DOHH2 (cell line): ENCODE measurements around the gene GTF3C1.

Experiments used
- H3F3A ChIP-seq: fragments of 200-600 bp; sonication (generic), shearing (Covaris generic); 2 replicates; pipeline ENCODE4 v1.6.0; 2016; ENCODE audit warnings: antibody characterized with exemption, mild to moderate bottlenecking; ENCODE audit not compliant: control insufficient read depth, insufficient read depth
- H3K27ac ChIP-seq: fragments of 200-600 bp; sonication (generic); 2 replicates; pipeline ENCODE4 v1.5.1; 2014; ENCODE audit warnings: low read depth, mild to moderate bottlenecking, low read length, moderate library complexity
- H3K27me3 ChIP-seq: fragments of 200-600 bp; sonication (generic); 2 replicates; pipeline ENCODE4 v1.6.1; 2014; ENCODE audit warnings: mild to moderate bottlenecking, low read length, mixed read lengths; ENCODE audit not compliant: control insufficient read depth
- H3K36me3 ChIP-seq: fragments of 200-600 bp; sonication (generic); 2 replicates; pipeline ENCODE4 v1.6.1; 2014; ENCODE audit warnings: mild to moderate bottlenecking, low read length, moderate library complexity, mixed read lengths; ENCODE audit not compliant: control insufficient read depth
- H3K4me1 ChIP-seq: fragments of 200-600 bp; sonication (generic); 2 replicates; pipeline ENCODE4 v1.6.1; 2014; ENCODE audit warnings: mild to moderate bottlenecking, low read length, mixed read lengths; ENCODE audit not compliant: control insufficient read depth
- H3K4me2 ChIP-seq: fragments of 200-600 bp; sonication (generic); 2 replicates; pipeline ENCODE4 v1.6.0; 2014; ENCODE audit warnings: mild to moderate bottlenecking, low read length, moderate library complexity
- H3K4me3 ChIP-seq: fragments of 200-600 bp; sonication (generic); 2 replicates; pipeline ENCODE4 v1.5.1; 2014; ENCODE audit warnings: mild to moderate bottlenecking, low read length, mixed read lengths
- H3K79me2 ChIP-seq: fragments of 200-600 bp; sonication (generic); 2 replicates; pipeline ENCODE4 v1.6.1; 2014; ENCODE audit warnings: mild to moderate bottlenecking, low read length, mixed read lengths; ENCODE audit not compliant: control insufficient read depth
- H3K9me2 ChIP-seq: fragments of 200-600 bp; sonication (generic); replicated peaks from 2 replicates; pipeline ENCODE4 v1.6.1; 2014; ENCODE audit warnings: mild to moderate bottlenecking, low read length, mixed read lengths; ENCODE audit not compliant: control insufficient read depth
- H3K9me3 ChIP-seq: fragments of 200-600 bp; sonication (generic); 2 replicates; pipeline ENCODE4 v1.6.1; 2014; ENCODE audit warnings: antibody characterized with exemption, low read length, mixed read lengths; ENCODE audit not compliant: control insufficient read depth, insufficient read depth
- H4K20me1 ChIP-seq: fragments of 200-600 bp; sonication (generic); 2 replicates; pipeline ENCODE4 v1.6.0; 2014; ENCODE audit warnings: low read depth, mild to moderate bottlenecking, antibody characterized with exemption, low read length, moderate library complexity; ENCODE audit not compliant: control insufficient read depth, insufficient read depth
- CTCF ChIP-seq: fragments of 200-600 bp; sonication (generic); IDR thresholded peaks from one replicate; pipeline ENCODE4 v1.5.1; 2014; ENCODE audit warnings: antibody characterized with exemption, mild to moderate bottlenecking, low read depth, low read length; ENCODE audit not compliant: poor library complexity, severe bottlenecking
- EZH2phosphoT487 ChIP-seq: fragments of 200-600 bp; sonication (generic); IDR thresholded peaks from 2 replicates; pipeline ENCODE4 v1.6.1; 2017; ENCODE audit warnings: borderline replicate concordance, mild to moderate bottlenecking, antibody characterized with exemption, low read length, moderate library complexity, mixed read lengths

Gene GTF3C1

GRCh38 chr16:27499659-27500055 is 50.1 kb downstream of the GTF3C1 start:
- no peak overlapping the region for H3K4me2 ChIP-seq
- H3F3A ChIP-seq: no peaks in the 10 kb centered on the region
- no peaks in the 10 kb centered on the region for H3K79me2 ChIP-seq
- H3K27me3 ChIP-seq: no peaks in the 10 kb centered on the region
- H4K20me1 ChIP-seq: no peaks in the 10 kb centered on the region
- no peaks in the 10 kb centered on the region for H3K4me1 ChIP-seq
- no peak overlapping the region for H3K4me3 ChIP-seq
- H3K9me3 ChIP-seq: no peaks in the 10 kb centered on the region
- H3K9me2 ChIP-seq: no peaks in the 10 kb centered on the region
- no peak overlapping the region for H3K27ac ChIP-seq
- peaks cover 67% of the 10 kb centered on the region for H3K36me3 ChIP-seq
- no peak for TF ChIP-seq CTCF
- TF ChIP-seq EZH2phosphoT487: no peak

- H3K4me1 ChIP-seq: no peaks in the 10 kb centered on the region
- H3K79me2 ChIP-seq: no peaks in the 10 kb centered on the region
- H3K4me3 ChIP-seq: no peak overlapping the region
- no peaks in the 10 kb centered on the region for H3K9me3 ChIP-seq
- no peaks in the 10 kb centered on the region for H3K27me3 ChIP-seq
- no peaks in the 10 kb centered on the region for H3K9me2 ChIP-seq
- no peak overlapping the region for H3K27ac ChIP-seq
- peaks cover 63% of the 10 kb centered on the region for H3K36me3 ChIP-seq
- TF ChIP-seq EZH2phosphoT487: no peak
- TF ChIP-seq CTCF: no peak
- H3K4me2 ChIP-seq: no peak overlapping the region
- no peaks in the 10 kb centered on the region for H4K20me1 ChIP-seq
- no peaks in the 10 kb centered on the region for H3F3A ChIP-seq
These were observed 50.6 kb downstream of the GTF3C1 start for GRCh38 chr16:27498916-27499658.

- H3K4me3 ChIP-seq: no peak overlapping the region
- TF ChIP-seq CTCF (no peak), EZH2phosphoT487 (no peak)
- H3K36me3 ChIP-seq: peaks cover 56% of the 10 kb centered on the region
These were observed 51.5 kb downstream of the GTF3C1 start for GRCh38 chr16:27498031-27498825.

More at GRCh38 chr16:27498031-27498825, 51.5 kb downstream of the GTF3C1 start:
- Histone ChIP-seq H3F3A (no peaks in the 10 kb centered on the region), H3K27me3 (no peaks in the 10 kb centered on the region), H3K9me3 (no peaks in the 10 kb centered on the region), H3K9me2 (no peaks in the 10 kb centered on the region), H3K4me1 (no peaks in the 10 kb centered on the region), H3K4me2 (no peak overlapping the region), H4K20me1 (no peaks in the 10 kb centered on the region), H3K79me2 (no peaks in the 10 kb centered on the region), H3K27ac (no peak overlapping the region)
